ENCODE measurements around the gene CEP170B.
"Not testable (repeated sequence)": the region's sequence is repeated elsewhere in the genome, so short reads cannot be mapped to it uniquely, and the experiment has no call there.

Gene CEP170B

DNA sequence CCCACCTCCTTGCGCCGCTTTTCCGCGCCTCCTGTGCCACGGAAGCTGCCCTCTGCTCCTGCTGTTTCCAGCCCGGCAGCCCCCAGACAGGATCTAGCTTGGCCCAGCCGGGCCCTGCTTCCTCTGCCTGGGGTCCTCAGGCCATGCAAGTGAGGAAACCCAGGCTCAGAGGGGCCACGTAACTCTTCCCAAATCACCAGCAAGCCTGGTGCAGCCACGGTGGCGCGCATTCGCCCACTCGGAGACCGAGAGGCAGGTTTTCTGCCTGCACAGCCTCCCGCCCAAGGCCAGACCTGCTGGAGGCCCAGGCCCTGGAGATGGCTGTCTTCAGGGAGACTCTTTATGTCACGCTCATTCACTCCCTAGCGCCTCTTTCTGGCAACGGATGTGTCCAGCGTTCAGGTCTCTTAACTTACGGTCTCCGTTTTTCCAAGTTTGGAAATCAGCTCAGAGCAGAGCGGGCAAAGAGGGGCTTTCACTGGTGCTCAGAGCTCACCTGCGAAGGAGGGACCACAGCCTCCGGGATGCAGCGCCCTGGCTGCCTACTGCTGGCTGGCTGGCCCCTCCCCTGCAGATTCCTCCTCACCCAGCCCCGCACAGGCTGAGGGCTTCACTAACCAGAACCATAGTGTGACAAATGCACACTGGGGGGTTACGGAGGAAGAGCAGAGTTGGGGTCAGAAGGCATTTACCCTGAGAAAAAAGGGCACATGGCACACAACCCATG lies 20.6 kb upstream of the CEP170B start:
- DNase-seq, result no peak

DNA sequence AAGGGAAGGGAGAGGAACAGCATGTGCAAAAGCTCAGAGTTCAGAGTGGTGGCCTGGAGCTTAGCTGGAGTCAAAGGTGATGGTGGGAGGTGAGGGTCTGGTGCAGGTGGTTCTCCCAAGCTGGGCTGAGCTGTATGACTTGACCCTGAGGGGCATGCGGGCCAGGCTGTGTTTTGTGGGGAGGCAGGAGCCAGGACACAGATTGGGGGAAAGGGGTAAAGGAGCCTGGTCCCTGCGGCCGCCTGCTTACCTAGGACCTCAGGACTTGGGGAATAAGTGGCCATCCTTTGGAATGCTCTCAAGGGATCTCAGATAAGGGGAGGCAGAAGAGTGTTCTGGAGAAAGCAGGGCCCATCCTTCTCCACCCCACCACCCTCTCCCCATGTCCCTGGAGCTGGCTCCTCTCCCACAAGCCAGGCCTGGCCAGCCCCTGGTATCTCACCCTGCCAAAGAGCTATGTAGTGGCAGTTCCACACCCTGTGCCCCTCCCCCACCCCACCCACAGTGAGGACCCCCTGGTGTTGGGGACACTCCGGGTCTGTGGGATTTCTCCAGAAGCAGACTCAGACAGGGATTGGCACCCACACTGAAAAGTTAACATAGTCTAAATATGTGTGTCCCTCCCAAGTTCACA lies 19.9 kb upstream of the CEP170B start:
- DNase-seq, result no peak

DNA sequence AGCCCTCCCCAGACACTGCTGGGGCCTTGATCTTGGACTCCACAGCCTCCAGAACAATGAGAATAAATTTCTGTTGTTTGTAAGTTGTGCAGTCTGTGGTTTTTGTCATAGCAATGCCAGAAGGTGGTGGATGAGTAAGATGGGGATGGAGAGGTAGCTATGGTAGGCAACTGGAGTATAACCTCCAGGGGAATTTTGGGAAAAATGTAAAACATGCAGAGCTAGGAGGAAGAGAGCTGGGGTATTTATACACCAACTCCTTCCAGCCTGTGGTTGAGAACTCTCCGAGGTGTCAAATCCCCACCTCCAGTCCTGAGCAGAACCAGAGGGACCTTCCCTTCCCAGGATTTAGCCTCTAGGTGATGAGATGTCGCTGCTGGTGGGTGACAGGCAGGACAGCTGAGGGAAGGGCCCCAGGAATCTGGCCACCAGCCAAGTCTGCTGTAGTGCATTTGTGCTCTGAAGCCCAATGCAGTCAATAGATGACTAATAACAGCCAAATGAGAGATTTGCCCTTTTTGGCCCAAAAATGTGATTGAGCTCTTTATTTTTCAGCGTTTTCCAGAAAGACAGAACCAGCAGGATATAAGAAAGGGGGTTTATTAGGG lies 19.1 kb upstream of the CEP170B start:
- no peak for DNase-seq

DNA sequence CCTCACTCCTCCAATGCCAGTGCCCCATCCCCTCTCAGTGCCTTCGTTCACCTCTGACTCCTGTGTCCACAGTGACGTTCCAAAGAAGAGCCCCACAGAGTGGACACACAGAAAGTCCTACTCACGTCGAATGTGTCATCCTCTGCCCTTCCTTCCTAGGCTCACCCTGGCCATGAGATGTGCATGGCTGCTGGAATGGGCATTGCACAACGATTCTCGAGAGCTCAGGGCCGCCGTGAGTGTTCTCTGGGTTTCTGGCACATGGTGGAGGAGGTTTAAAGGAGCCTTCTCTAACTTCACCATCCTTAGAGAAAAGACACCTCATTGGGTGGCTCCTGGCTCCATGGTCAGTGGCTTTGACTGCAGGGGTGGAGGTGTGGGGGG lies 12.8 kb upstream of the CEP170B start:
- DNase-seq, result no peak

- DNase-seq, result no peak
Measured at GRCh38 chr14:104855532-104856090, 9.5 kb upstream of the CEP170B start.

GRCh38 chr14:104856157-104856868 lies 8.8 kb upstream of the CEP170B start:
- no peak for DNase-seq

DNA sequence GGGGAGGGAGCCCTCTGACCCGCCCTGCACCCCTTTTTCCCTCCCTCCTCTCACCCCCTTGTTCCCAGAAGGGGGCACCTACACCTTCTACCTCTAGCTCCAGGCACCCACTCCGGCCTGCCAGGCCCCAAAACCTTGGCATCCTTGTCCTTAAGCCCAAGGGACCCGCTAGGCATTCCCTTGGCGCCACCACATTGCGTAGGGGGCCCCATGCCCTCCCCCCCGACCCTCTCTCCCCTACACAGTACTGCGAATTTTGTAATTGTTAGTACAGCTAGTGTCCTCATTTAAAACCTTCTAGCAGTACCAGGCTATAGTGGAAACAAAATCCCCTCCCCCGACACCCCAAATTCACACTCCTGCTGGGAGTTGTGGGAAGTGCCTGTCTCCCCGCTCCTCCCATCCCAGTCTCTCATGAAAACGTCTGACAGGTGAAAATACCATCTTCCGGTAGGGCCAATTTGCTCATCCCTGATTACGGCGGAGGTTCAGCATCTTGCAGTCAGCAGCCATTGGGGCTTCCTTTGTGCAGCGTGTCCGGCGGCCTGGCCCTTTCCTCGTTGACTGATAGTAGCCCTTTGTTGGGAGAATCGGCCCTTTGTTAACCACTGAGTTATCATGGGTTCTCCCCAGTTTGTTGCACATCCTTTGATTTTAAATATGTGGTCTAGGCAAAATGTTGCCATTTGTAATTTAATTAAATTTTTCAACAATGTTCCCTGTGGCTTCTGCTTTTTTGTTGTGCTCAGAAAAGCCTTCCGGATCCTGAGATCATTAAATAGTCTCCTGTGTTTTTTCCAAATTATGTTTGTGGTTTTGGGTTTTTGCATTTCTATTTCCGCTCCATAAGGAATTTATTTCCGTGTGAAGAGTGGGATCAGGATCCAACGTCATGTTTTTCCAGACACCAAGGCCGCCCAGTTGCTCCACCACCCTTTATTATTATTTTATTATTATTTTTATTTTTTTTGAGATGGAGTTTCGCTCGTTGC lies 7.9 kb upstream of the CEP170B start:
- no peak for DNase-seq

GRCh38 chr14:104857931-104858330 lies 7.1 kb upstream of the CEP170B start:
- not testable (repeated sequence) for DNase-seq

DNA sequence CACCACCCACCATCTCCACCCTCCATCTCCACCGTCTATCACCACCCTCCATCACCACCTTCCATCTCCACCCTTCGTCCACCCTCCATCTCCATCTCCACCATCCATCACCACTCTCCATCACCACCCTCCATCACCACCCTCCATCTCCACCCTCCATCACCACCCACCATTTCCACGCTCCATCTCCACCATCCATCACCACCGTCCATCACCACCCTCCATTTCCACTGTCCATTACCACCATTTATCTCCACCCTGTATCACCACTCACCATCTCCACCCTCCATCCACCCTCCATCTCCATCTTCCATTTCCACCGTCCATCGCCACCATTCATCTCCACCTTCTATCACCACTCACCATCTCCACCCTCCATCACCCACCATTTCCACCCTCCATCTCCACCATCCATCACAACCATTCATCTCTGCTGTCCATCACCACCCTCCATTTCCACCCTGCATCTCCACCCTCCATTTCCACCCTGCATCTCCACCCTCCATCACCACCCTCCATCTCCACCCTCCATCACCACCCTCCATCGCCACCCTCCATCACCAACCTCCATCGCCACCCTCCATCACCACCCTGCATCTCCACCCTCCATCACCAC lies 6.1 kb upstream of the CEP170B start:
- no peak for DNase-seq

DNA sequence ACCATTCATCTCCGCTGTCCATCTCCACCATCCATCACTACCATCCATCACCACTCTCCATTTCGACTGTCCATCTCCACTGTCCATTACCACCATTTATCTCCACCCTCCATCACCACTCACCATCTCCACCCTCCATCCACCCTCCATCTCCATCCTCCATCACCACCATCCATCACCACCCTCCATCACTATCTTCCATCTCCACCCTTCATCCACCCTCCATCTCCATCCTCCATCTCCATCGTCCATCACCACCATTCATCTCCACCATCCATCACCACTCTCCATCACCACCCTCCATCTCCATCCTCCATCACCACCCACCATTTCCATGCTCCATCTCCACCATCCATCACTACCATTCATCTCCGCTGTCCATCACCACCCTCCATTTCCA lies 5.2 kb upstream of the CEP170B start:
- no peak for DNase-seq

DNA sequence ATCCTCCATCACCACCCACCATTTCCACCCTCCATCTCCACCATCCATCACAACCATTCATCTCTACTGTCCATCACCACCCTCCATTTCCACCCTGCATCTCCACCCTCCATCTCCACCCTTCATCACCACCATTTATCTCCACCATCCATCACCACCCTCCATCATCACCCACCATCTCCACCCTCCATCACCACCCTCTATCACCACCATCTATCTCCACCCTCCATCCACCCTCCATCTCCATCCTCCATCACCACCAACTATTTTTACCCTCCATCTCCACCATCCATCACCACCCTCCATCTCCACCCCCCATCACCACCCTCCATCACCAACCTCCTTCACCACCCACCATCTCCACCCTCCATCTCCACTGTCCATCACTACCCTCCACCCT lies 4.7 kb upstream of the CEP170B start:
- DNase-seq, result no peak

GRCh38 chr14:104863131-104863862 lies 1.8 kb upstream of the CEP170B start:
- DNase-seq, result no peak

- DNase-seq, result no peak
Measured at GRCh38 chr14:104863923-104864266, 1.2 kb upstream of the CEP170B start.

DNA sequence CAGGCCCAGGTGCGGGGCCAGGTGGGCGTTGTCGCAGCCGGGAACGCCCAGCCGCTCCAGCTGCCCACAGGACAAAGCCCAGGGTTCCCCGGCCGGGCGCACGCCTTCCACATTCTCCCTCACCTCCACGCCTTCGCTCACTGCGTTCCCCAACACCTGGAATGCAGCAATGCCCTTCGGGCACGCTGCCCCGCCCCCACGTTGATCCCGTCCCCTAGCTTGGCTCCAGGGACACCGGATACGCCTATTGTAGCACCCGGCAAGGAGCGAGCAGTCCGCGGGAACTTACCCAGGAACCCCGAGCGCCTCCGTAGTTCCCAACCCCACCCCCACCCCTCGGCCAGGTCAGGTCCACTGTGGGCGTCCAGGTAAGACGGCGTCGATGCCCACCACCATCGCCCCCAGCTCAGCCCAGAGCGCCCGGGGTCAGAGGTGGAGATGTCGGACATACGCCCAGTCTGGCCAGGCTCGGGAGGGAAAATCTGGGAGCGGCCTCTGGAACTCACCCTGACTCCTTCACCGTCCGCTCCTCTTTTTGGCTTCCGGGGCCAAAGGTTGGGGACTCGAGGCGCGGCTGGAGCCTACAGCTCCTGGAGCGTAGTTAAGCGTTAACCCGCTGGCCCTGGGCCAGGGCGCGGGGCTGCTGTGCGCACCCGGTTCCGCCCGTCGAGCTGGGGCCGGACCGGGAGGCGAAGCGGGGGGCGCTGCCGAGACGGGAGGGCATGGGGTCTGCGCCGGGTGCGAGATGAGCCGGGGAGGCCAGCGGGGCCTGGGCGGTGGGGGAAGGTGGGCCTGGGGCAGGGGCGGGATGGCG lies 594 bp upstream of the CEP170B start:
- DNase-seq, result peak in 1 of 2 experiments; percentile 34

GRCh38 chr14:104865631-104866441 lies 768 bp downstream of the CEP170B start:
- peak in 1 of 2 experiments; percentile 60 for DNase-seq

DNA sequence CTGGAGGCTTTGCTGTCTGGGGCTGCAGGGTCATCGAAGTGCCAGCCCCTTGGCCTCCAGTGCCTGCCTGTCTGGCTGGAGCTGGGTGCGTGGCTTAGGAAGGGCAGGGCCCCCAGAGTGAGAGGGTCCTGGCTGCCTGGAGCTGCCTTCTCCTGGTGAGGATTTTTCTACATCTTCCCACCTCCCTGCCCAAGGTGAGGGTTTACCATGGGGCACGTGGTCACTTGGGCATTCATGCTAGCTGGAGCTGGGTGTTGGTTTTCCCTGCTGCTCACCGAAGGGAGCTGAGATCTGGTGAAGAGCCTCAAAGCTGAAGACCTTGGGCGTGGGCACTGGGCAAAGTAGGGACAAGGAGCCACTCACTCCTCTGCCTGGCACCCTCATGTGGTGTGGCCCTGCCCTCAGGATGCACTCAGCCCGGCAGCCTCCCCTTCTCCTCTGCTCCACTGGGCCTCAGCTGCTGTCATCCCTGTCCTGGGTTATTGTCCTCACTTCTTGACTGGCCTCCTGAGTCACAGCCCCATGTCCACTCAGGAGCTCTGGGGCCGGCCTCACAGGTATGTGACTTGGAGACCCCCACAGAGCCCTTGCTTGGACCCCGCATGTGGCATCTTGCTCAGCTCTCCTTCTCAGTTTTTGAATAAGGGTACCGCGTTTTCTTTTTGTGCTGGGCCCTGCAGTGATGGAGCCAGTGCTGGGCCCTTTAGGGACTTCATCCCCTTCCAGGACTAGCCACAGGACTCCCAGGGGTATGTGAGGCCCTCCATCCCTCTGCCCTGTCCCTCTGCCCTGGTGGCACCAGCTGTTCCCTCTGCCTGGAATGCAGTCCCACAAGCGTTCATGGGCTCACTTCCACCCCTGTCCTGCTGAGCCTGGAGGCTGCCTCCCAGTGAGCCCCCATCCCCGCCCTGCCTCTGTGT lies 1.6 kb downstream of the CEP170B start:
- no peak for DNase-seq

DNA sequence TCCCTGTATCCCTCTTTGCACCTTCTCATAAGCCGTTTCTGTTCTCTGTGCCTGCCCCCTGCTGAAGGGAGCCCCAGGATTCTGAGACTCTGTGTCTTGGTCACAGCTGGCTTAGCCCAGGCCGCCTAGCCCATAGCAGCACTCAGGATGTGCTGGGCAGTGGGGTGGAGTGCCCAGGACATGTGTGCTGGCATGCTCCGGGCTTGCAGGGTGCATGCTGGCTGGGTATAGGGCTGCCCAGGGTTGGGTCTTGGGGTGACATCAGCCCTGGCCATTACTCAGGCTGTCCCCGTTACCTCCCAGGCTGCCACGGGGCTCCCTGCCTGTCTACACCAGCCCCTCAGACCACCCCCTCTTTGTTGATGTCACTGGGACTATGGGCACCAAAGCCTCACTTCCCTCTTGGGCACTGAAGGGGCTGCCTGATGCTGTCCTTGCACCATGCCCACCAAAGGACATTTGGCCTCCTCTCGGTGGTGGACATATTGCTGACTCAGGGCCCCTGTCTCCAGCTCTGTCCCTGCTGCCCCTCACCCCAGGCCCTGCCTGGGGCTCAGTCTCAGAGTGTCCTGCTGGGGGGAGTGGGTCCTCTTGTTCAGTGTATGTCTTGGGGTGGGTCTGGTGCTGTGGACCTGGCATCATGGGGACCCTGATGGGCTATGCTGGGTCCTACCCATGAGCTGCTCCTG lies 2.4 kb downstream of the CEP170B start:
- DNase-seq, result no peak
